GM18520 (cell line): ENCODE results near the gene INSM2.

Experiments
- ATAC-seq: cut with Tn5 transposase; IDR thresholded peaks from one replicate; pipeline ENCODE4 v1.9.1; 2021; ENCODE audit not compliant: unreplicated experiment

Gene INSM2

DNA sequence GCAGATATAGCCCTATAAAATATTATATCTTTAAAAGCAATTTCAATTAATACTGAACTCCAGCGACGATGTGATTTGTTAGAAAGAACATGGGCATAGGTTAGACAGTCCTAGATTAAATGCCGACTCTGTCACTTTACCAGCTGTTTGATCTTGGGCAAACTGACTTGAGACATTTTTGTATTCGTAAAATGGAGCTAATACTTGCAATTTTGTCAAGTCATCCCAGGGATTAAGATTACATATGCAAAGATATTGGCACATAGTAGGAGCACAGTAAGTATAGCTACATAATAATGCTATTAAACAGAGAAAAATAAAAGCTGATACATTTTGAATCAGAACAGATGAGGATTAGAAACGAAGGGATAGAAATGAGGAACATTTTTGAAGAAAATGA lies 9.0 kb downstream of the INSM2 start:
- no peak for ATAC-seq

DNA sequence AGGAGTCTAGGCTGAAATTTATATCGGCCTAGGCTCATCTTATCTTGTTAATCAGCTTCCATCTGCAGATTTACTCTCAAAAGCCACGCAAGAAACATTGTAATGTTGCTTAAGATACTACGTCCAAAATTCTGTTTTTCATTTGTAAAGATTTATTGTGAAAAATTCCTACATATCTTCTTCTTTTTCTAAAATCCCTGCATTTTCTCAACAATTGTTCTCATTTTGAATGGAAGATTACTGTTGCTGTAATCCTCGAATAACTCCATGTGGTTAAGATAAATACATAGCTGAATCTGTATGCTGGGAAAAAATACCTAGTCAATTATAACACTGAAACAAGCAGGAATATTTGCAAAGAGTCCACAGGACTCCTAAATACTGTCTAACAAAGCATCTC lies 15.6 kb downstream of the INSM2 start:
- no peak for ATAC-seq

DNA sequence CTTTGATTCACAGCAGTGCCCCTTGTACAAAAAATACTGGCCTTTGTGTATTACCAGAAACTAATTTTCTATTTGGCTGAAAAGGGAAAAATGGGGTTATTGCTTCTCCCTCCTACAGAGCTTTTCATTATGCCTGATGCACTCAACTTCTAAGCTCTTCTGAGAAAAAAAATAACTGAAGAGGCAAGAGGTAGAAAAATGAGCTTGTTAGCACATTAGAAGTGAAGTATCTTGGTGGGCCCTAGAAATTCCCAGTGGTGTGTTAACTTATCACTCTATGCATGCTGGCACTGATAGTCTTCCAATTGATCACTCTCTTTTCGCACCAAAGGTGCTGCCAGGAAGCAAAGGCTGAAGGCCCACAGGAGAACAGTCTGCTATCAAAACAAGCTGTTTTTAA lies 17.1 kb downstream of the INSM2 start:
- ATAC-seq: no peak

DNA sequence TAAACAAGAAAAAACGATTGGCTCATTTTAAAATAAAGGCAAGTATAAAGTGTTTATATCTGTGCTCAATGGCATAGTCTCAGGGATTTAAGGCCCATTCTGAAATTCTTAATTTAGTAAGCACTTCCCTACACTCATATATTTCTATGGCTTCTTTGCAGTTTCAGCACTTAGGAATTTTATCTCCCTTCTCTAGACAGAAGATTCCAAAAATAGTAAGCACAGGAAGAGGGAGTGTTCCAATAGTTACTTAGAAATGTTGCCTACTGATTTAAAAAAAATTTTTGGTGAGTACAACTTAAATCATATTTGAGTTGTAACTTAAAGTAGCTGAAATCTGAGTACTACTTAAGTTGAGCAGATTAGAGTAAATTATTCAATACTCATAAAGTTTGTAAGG lies 19.8 kb downstream of the INSM2 start:
- ATAC-seq: no peak

GRCh38 chr14:35556548-35556947 lies 22.6 kb downstream of the INSM2 start:
- no peak for ATAC-seq

DNA sequence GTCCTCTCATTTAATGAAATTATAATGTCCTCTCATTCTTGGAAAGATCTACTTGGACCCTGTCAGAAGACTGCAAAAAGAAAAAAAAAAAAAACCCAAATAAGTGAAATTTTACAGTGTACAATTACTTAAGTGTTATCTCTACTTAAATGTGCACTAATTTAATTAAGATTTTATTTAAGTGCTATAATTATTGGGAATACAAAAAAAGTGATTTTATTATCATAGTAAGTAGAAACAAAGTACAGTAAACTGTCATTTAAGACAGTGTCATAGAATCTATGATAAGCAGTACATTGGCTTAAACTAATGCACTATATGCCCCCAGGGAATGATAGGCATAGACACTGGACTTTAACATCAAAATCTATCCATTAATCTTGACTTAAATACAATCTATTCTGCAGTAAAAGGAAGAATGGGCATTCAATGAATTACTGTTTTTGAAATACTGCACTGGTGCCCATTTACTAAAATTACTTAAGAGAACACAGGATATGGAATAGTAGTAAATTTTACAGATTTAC lies 23.3 kb downstream of the INSM2 start:
- ATAC-seq: no peak

DNA sequence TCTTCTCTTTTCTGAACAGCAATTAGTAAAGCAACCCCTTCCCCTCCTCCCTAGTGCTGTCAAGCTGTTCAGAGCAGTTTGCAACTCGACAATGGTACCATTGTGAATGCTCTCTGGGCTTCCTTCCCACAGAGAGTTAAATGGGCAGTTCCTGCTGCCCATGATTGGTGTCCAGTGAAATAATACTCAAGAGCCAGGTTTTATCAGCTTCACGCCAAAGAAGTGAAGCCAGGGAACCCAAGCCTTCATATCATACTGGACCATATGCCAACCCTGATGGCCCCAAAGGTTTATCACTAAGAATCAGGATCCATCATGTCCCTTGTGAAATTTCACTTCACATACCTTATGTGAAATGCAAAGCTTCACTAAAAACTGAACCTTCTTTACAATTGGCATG lies 24.7 kb downstream of the INSM2 start:
- no peak for ATAC-seq

DNA sequence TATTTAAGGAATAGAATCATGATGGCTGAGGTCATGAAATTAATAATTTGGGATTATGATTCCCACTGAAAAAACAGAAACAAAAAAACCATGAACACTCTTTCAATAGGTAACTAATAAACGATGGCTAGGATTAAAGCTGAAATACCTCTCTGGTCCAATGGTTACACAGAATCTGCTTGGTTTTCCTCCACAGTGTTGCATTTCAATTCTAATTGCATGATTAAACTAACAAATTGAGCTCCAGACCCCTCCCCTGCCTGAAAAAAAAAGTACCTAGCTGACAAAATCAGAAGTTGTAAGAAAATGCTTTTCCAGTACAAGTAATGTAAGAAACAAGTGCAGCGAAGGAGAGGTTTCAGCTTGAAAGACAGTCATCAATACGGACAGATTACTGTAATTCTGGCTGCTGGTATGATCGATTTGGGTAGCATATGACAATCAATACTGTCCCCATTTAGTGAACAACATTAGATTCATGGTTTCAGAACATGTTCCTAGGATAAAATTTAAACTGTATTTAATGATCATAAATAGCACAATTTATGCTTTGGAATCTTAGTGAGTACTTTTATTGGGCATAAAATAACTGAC lies 32.0 kb downstream of the INSM2 start:
- ATAC-seq: no peak

DNA sequence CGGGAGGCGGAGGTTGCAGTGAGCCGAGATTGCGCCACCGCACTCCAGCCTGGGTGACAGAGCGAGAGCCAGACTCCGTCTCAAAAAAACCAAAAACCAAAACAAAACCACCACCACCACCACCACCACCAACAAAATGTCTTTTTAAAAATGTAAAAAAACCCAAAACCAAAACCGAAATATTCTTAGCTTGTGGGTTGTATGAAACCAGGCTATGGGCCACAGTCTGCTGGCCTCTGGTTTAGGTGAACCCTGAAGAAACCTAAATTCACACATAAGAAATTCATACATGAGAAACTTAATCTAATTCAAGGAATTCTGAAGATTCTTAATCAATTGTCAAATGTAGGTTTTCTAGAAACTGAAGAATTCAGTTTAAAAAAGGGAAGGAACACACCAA lies 37.6 kb downstream of the INSM2 start:
- no peak for ATAC-seq

DNA sequence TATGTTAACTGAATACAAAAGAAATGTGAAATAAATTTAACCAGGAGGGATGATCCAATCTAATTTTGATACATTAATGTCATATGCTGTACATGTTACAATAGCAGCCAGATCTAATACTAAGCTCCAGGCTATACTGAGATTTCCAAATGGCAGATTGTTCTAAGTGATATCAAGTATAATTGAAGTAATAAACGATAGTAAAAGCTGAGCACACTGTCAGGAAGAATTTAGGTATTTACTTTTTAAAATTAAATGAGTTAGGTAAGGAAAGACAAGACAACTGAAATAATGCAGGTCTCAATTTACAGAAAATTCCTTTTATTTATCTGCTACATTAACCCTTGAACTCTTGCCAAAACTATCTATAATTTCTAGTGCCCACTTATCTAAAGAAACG lies 39.9 kb downstream of the INSM2 start:
- no peak for ATAC-seq

GRCh38 chr14:35576260-35576659 lies 42.3 kb downstream of the INSM2 start:
- no peak for ATAC-seq

DNA sequence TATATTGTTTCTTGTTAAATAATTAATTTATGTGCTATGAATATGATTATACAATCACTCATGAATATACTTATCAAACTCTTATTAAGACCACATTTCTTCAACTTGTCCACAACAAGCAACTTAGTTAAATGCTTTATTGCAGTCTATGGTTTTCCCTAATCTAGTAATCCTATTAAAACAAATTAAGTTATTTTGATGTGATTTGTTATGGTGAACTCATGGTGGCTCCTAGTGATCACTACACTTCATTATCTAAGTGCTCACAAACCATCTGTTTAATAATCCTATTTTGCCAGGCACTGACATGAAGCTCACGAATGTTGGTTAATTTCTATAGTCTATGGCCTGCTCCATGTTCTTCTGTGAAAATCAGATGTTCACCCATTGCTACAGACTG lies 42.9 kb downstream of the INSM2 start:
- ATAC-seq: no peak

DNA sequence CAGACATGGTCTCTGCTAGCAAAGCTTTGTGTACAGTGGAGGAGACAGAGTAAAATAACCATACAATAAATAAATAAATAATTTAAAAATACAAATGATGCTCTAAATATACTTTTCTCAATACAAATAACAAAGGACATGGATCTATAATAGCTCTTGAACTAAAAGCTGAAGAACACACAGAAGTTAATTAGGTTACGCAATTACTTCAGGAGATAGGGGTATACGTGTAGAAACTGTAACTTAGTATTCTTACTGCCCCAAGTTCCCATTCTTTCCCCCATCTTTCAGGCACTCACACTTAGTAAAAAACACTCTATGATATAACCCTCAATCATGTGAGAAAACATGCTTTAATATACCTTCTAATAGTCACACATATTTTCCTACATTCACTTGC lies 44.2 kb downstream of the INSM2 start:
- no peak for ATAC-seq

- no peak for ATAC-seq
Measured at GRCh38 chr14:35578639-35579038, 44.7 kb downstream of the INSM2 start.
